Activated naive CD8-positive, alpha-beta T cell (primary cell): Measurements from ENCODE around the gene MAPKAP1.

ENCODE experiments used
- H3K27ac Mint-ChIP-seq: one replicate; pipeline ENCODE4 v1.8.0; 2021; ENCODE audit warnings: mixed read lengths
- H3K27me3 Mint-ChIP-seq: one replicate; pipeline ENCODE4 v1.8.0; 2021; ENCODE audit warnings: mixed read lengths
- H3K36me3 Mint-ChIP-seq: one replicate; pipeline ENCODE4 v1.8.0; 2021; ENCODE audit warnings: mixed read lengths
- H3K4me1 Mint-ChIP-seq: one replicate; pipeline ENCODE4 v1.8.0; 2021; ENCODE audit warnings: low read depth, mixed read lengths
- H3K4me3 Mint-ChIP-seq: one replicate; pipeline ENCODE4 v1.8.0; 2021; ENCODE audit warnings: mild to moderate bottlenecking, mixed read lengths
- H3K9me3 Mint-ChIP-seq: one replicate; pipeline ENCODE4 v1.8.0; 2021; ENCODE audit warnings: low read depth, mixed read lengths

MAPKAP1 gene

DNA sequence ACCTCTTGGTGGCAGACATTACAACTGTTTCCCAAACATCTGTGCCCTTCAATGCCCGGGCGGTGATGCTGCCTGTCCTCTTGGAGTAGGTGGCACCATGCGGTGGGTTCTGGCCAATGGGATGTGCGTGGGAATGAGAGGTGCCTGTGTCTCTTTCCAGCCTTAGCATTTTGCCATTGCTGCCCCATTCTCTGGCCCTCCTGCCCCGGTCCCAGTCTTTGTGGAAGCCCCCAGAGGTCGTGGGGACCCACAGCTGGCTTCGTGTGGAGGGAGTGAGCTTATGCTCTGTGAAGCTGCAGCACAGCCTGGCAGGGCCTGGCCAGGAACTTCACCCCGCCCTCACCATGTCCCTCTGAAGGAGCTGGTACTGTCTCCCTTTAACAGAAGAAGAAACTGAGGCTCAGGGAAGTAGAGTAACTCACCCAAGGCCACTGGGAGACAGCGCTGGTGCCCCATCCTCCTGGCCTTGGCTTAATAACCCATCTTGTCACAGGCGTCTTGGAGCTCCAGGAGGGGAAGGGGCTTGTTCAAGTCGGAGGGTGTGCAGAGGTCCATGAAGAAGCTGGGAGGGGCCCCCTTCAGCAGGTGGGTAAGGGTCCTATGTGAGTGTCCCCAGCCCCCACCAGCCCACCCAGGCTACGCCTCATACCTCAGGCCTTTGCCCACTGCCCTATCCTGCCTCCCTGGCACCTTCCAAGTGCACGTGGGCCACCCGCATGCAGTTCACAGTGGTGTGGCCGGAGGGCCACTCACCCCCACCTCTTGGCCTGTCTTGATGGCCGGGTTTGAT lies 271.8 kb downstream of the MAPKAP1 start:
- Mint-ChIP-seq H3K4me3 (no peak overlapping the region), H3K9me3 (no peaks in the 10 kb centered on the region), H3K27ac (no peak overlapping the region), H3K27me3 (no peaks in the 10 kb centered on the region), H3K36me3 (no peaks in the 10 kb centered on the region), H3K4me1 (no peaks in the 10 kb centered on the region)

DNA sequence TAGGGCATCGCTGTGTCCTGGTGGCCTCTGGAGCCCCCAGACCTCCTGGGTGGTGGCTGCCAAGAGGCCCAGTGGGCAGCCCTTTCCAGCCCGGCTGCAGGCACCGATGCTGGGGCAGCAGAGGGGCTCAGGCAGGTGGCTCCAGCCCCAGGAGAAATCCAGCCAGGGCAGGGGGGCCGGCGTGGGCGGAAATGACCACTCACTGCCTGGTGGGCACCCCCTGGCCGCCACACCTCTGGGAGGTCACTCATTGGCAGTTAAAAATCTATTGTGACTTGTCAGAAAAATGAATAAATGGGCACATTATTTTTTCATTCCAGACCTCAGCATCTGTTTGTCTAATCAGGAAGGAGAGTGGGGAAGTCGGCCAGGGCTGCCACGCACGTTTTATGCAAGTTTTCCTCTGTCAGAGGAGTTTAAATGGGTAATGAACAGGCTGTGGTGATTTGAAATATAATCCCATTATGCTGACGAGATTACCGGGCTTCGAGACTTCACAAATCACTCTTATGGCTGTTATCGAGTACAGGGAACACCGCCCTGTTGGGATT lies 273.5 kb downstream of the MAPKAP1 start:
- H3K4me3 Mint-ChIP-seq, result no peak overlapping the region
- H3K27ac Mint-ChIP-seq, result no peak overlapping the region
- H3K36me3 Mint-ChIP-seq, result no peaks in the 10 kb centered on the region
- H3K27me3 Mint-ChIP-seq, result no peaks in the 10 kb centered on the region
- no peaks in the 10 kb centered on the region for H3K4me1 Mint-ChIP-seq
- H3K9me3 Mint-ChIP-seq, result no peaks in the 10 kb centered on the region

DNA sequence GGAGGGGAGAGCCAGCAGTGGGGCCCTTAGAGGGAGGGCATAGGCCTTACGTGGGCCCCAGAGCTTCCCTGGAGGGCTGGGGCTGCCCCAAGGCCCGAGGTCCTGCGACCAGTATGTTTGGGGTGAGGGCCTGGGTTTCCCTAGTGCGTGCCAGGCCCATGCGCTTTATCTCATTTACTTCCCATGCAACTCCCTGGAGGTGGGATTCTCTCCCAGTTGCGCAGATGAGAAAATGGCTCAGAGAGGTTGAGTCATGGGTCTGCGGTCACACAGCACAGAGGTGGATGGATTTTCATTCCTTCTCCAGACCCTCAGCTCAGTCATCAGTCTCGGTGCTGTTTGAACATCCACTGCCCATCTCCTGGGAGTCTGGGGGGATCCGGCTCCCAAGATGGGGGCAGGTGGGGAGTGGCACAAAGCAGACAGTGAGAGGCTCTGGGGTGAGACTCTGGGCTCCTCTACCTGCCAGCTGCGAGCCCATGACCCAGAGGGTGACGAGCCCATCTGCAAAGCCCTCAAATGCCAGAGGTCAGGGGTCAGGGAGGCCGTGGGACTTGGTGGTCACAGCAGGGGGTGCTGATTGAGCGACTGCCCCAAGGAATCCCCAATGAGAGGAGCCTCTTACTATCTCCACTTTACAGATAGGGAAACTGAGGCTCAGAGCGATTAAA lies 274.2 kb downstream of the MAPKAP1 start:
- Mint-ChIP-seq H3K27me3 (no peaks in the 10 kb centered on the region), H3K36me3 (no peaks in the 10 kb centered on the region), H3K27ac (no peak overlapping the region), H3K4me3 (no peak overlapping the region), H3K9me3 (no peaks in the 10 kb centered on the region), H3K4me1 (no peaks in the 10 kb centered on the region)

DNA sequence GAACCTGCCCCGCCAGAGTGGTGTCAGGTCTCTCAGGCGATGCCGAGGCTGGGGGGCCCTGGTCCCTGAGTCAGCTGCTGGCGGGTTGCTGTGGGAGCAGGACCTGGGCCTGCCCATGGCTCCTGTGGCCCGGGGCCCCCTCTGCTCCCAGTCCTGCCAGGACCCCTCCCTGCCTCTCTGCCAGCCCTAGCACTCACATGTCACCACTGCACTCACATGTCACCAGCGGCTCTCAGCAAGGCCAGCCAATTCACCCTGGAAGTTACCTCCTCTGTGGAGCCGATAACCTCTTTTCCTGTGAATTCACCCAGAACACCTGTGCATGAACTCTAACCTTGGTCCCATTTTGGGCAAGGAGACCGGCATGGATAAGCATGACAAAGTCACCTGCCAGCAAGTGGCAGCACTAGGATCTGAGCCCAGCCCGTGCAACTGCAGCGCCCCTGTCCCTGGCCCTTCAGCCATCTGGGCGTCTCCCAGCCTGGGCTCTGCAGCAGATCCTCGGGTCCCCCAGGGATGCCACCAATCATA lies 275.2 kb downstream of the MAPKAP1 start:
- H3K27ac Mint-ChIP-seq, result no peak overlapping the region
- no peaks in the 10 kb centered on the region for H3K9me3 Mint-ChIP-seq
- H3K36me3 Mint-ChIP-seq, result no peaks in the 10 kb centered on the region
- no peaks in the 10 kb centered on the region for H3K4me1 Mint-ChIP-seq
- no peaks in the 10 kb centered on the region for H3K27me3 Mint-ChIP-seq
- H3K4me3 Mint-ChIP-seq, result no peak overlapping the region

DNA sequence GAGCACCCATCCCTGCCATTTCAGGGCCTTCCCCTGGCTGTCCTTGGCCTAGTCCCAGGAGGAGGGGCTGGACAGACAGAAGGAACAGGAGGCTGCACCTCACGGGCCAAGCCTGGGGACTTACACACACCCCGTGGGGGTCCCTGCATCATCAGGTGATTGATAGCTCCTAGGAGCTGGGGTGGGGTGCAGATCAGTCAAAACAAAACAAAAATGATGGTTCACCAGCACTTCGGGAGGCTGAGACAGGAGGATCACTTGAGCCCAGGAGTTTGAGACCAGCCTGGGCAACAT lies 276.0 kb downstream of the MAPKAP1 start:
- H3K27me3 Mint-ChIP-seq, result no peaks in the 10 kb centered on the region
- no peak overlapping the region for H3K27ac Mint-ChIP-seq
- H3K4me1 Mint-ChIP-seq, result no peaks in the 10 kb centered on the region
- H3K36me3 Mint-ChIP-seq, result no peaks in the 10 kb centered on the region
- H3K9me3 Mint-ChIP-seq, result no peaks in the 10 kb centered on the region
- no peak overlapping the region for H3K4me3 Mint-ChIP-seq

DNA sequence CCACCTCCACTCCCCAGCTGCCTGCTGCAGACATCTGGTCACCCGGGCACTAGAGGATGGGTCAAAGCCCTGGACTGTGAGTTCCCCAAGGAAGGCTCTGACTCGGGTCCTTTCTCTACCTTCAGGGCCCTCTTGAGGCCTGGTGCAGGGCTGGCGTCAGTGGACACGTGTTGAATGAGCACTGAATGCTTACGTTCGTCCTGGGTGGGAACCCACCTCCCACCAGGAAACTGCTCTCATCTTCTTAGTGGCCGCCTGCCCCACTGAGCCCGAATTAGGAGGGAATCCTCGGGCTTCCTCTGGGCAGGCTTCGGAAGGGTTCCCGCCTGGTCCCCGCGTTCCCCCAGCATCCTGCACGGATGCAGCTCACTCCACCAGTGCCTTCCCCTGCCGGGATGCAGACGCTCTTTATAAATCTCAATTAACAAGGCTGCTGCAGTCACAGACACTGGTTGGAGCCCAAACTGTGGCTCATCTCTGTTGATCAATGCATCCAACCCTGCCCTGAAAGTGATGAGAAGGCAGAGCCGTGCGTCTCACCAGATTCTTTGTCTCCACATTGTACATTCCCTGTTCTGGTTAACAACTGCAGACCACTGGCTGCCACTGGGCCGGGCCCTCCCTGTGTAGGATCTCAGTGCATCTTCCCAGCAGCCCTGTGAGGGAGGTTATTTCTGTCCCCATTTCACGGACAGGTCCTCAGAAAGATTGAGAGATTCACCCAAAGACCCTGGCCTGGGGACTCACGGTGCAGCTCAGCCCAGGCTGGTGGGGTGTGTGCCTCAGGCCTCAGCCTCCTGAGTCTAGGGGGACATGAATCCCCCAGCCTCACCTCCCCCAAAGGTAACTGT lies 276.6 kb downstream of the MAPKAP1 start:
- Mint-ChIP-seq H3K9me3 (no peaks in the 10 kb centered on the region), H3K4me1 (no peaks in the 10 kb centered on the region), H3K27me3 (no peaks in the 10 kb centered on the region), H3K27ac (no peak overlapping the region), H3K4me3 (no peak overlapping the region), H3K36me3 (no peaks in the 10 kb centered on the region)

DNA sequence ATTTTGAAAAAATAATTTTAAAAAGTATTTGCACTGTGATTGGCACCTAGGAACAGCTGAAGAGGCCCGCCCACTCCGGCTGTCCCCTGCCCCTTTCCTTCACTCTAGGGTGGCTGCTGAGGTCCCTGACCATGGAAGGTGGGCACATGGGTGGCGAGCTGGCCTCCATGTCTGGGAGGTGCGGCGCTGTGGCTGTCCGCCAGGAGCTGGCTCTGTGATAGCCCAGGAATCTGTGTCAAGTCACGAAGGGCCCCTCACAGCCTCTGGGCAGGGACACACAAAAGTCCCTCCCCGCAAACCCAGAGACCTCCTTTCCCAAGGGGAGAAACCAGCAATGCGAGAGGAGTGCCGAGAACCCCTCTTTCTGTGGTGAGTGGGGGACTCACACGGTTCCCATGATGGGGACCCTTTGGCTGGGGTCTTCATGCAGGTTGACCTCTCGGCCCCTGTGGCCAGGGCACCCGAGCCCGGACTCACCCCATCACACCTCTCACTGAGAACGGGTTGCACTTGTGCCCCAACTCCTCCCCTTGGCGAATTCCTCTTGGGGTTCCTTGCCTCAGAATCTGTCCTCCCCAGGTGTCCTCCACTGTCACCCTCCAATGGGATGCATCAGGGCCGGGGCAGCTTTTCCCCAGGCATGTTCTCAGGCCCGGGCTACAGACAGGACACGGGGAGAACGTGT lies 277.4 kb downstream of the MAPKAP1 start:
- H3K9me3 Mint-ChIP-seq, result no peaks in the 10 kb centered on the region
- no peak overlapping the region for H3K27ac Mint-ChIP-seq
- H3K4me3 Mint-ChIP-seq, result no peak overlapping the region
- no peaks in the 10 kb centered on the region for H3K36me3 Mint-ChIP-seq
- no peaks in the 10 kb centered on the region for H3K4me1 Mint-ChIP-seq
- H3K27me3 Mint-ChIP-seq, result no peaks in the 10 kb centered on the region

DNA sequence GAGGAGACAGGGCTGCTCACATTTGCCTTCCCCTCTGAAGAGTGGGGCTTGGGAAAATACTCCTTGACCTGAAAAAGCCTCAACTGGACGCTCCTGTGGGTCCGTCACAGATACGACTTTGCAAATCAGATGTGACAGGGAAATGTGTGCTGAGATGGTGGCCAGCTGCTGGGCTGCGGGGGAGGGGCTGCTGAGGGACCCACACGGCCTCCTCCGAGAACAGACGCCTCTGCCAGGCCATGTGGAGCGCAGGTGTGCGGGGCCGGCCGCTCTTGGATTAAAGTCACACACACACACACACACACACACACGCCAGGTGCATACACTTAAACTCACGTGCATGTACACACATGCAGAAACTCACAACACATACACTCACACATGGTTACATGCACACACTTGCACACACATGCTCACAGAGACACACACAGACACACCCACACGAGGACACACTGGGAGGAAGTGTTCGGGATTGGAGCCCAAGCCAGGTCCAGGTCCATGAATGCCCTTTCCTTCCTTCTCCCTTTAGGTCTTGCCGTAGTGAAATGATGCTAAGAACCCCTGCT lies 278.0 kb downstream of the MAPKAP1 start:
- H3K27ac Mint-ChIP-seq, result no peak overlapping the region
- no peaks in the 10 kb centered on the region for H3K27me3 Mint-ChIP-seq
- no peaks in the 10 kb centered on the region for H3K36me3 Mint-ChIP-seq
- H3K4me1 Mint-ChIP-seq, result no peaks in the 10 kb centered on the region
- no peaks in the 10 kb centered on the region for H3K9me3 Mint-ChIP-seq
- H3K4me3 Mint-ChIP-seq, result no peak overlapping the region

DNA sequence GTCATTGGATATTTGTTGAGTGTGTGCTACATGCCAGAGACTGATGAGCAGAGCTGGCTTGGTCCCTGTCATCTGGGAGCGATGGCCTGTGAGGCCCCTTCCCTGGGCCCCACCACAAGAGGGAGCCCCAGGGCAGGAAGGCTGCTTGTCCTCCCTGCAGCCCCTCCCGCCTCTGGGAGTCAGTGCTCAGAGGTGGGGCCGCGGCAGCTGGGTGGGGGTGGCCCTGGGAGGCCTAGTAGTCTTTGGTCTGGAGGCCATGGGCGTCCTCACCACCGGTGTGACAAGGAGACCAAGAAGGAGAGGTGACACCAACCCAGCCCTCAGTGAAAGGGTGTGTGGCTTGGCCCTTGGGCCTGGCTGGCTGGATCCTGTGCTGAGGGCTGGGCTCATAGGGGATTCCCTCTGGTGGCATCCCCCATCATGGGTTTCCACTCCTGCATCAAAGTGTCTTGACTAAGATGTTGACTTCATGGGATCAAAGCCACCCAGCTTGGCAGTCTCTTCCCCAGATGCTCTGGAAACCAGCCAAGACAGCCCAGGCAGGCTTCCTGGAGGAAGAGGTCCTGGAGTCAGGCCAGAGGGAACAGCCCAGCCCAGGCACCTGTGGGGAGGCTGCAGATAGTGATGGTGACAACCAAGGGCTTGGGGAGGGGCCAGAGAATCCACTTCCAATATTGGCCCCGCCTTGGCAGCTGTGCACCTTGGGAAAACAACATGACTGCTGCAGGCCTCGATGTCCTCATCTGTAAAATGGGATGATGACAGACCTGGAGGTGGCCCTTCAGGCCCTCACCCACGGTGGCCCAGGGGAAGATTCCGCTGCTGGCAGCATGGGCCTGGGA lies 278.7 kb downstream of the MAPKAP1 start:
- Mint-ChIP-seq H3K36me3 (no peaks in the 10 kb centered on the region), H3K4me1 (no peaks in the 10 kb centered on the region), H3K9me3 (no peaks in the 10 kb centered on the region), H3K4me3 (no peak overlapping the region), H3K27ac (no peak overlapping the region), H3K27me3 (no peaks in the 10 kb centered on the region)

DNA sequence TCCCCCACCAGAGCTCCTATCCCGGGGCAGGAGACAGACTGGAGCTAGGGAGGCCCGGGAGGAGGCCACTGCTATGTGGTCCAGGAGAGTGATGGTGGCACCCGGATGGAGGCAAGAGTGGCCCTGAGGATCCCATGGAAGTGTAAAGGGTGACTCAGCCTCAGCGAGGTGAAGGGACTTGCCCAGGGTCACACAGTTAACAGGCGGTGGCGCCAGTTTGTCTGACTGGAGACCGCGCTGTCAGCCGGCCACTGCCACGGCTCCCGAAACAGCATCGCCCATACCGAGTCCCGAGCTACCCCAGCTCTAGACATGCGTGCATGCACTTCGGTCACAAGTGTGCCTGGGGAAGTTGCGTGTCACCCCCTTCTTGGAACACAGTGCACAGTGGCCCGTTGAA lies 279.5 kb downstream of the MAPKAP1 start:
- Mint-ChIP-seq H3K36me3 (no peaks in the 10 kb centered on the region), H3K4me3 (no peak overlapping the region), H3K9me3 (no peaks in the 10 kb centered on the region), H3K27ac (no peak overlapping the region), H3K27me3 (no peaks in the 10 kb centered on the region), H3K4me1 (no peaks in the 10 kb centered on the region)

DNA sequence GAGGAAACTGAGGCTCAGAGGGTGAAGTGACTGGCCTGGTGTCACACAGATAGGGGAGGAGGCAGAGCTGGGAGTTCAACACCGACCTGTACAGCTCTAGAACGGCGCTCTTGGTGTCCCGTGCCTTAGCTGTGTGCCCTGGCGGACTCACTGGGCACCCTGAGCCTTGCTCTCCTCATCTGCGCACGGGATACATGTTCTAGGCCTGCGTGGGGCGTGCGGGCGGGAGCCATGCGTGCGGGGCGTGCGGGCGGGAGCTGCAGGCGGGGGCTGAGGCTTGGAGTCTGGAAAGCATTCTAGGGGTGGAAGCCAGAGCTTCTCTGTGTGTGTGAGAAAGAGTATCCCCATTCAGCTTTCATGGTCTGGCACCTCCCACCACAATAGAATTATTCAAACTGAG lies 280.1 kb downstream of the MAPKAP1 start:
- Mint-ChIP-seq H3K27ac (no peak overlapping the region), H3K9me3 (no peaks in the 10 kb centered on the region), H3K4me3 (no peak overlapping the region), H3K4me1 (no peaks in the 10 kb centered on the region), H3K36me3 (no peaks in the 10 kb centered on the region), H3K27me3 (no peaks in the 10 kb centered on the region)

DNA sequence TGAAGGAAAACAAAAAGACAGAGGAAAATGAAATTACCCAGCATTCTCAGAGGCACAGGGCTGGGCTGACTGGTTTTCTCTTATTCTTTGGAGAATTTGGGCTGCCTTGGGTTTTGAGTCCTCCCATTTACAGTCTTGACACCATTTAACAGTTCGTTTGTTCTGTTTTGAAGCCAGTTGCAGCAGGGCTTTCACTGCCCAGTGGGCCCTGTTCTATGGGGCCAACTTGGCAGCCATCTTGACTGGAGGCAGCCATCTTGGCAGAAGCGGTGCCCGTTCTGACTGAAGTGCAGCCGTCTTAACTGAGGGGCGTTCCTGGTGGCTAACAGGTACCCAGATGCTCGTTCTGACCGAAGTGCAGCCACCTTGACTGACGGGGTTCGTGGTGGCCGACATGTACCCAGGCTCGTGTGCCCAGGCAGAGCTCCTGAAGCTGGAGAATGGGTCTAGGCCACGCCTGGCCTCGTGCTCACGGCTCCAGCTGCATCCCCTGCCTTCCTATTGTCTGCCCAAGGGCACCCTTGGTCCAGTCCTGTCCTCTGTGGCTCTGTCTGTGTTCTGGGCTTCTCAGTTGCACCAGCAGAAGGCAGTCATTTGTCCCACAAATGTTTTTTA lies 281.0 kb downstream of the MAPKAP1 start:
- Mint-ChIP-seq H3K27ac (no peak overlapping the region), H3K36me3 (no peaks in the 10 kb centered on the region), H3K4me1 (no peaks in the 10 kb centered on the region), H3K27me3 (no peaks in the 10 kb centered on the region), H3K4me3 (no peak overlapping the region), H3K9me3 (no peaks in the 10 kb centered on the region)

DNA sequence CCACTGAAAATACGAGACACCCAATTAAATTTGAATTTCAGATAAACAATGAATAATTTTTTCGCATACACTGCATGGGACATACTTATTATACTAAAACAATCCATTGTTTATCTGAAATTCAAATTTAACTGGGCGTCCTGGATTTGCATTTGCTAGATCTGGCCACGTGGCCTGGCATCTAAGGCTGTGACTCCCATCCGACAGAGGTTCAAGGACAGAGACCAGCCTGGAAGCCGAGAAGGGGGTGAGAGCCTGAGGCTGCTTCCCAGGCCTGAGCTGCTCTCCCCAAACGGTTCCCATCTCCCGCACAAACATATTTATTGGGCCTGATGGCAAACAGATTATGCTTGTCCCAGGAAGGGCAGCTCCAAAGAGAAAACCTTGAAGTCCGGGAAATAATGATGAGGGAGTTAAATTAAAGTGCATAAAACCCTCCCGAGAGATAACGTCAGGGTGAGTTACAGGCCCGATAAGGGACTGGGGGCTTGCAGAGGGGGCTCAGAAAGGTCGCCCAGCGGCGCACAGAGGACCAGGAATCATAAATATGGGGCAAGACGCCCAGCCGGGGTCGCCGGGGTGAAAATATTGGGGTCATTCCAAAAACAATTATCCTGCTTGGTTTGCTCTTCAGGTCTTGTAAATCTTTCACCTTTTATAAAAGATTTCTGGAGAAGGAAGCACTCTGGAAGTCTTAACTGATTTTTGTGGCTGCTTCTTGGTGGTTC lies 281.7 kb downstream of the MAPKAP1 start:
- H3K36me3 Mint-ChIP-seq, result no peaks in the 10 kb centered on the region
- no peaks in the 10 kb centered on the region for H3K4me1 Mint-ChIP-seq
- no peaks in the 10 kb centered on the region for H3K27me3 Mint-ChIP-seq
- H3K4me3 Mint-ChIP-seq, result no peak overlapping the region
- no peaks in the 10 kb centered on the region for H3K9me3 Mint-ChIP-seq
- H3K27ac Mint-ChIP-seq, result no peak overlapping the region
